Urinary bladder (tissue), 4 donors: ENCODE measurements around the gene SCRN3. TPM values are rescaled to one million over a fixed set of nuclear protein-coding genes. Genes with fewer than 3 reads are reported as not detected.
A peak's percentile ranks its signal among the peaks of the same experiment; 100 is the strongest.
"Not testable (repeated sequence)": the region's sequence is repeated elsewhere in the genome, so short reads cannot be mapped to it uniquely, and the experiment has no call there.

ENCODE experiments used
- DNase-seq: peaks from one replicate; pipeline ENCODE4 v3.0.0-alpha.2; 2015; ENCODE audit errors: extremely low spot score
- H3K27ac ChIP-seq: one replicate; pipeline ENCODE4 v1.5.1; 2013; ENCODE audit warnings: low read depth, mild to moderate bottlenecking, moderate library complexity
- H3K36me3 ChIP-seq: one replicate; pipeline ENCODE4 v1.6.1; 2013; ENCODE audit warnings: mild to moderate bottlenecking, moderate library complexity; ENCODE audit not compliant: insufficient read depth
- H3K4me1 ChIP-seq: one replicate; pipeline ENCODE4 v1.6.1; 2013; ENCODE audit warnings: mild to moderate bottlenecking, moderate library complexity; ENCODE audit not compliant: insufficient read depth
- H3K4me3 ChIP-seq: one replicate; pipeline ENCODE4 v1.5.1; 2013; ENCODE audit warnings: low read depth, low read length
- WGBS: extraction: QIAGEN DNeasy Blood & Tissue Kit; methylation state at CpG from one replicate; pipeline ENCODE4 v1.1.7; 2013; 5-methylcytosine and 5-hydroxymethylcytosine counted together
- polyA plus RNA-seq: library from polyadenylated mRNA; stranded (reverse); fragments of 200-250 nt; gene quantifications from one replicate; pipeline ENCODE4 v1.2.3, GENCODE V29; 2013
- total RNA-seq: library from RNA; depleted of rRNA; stranded (reverse); fragments of >200 nt; gene quantifications from one replicate; pipeline ENCODE4 v1.2.3, GENCODE V29; 2014
- donor health status: healthy with polysubstance abuse.
- donor health status: healthy.

The SCRN3 gene
- total and polyA plus RNA-seq, 2 donors = 20.8 to 46.8 TPM

- WGBS = 87% methylated on average over 3 of the region's 3 CpGs
- Histone ChIP-seq H3K27ac (no peak overlapping the region), H3K4me1 (no peaks in the 10 kb centered on the region), H3K36me3 (peaks cover 2% of the 10 kb centered on the region), H3K4me3 (no peak overlapping the region)
- DNase-seq = no peak
Observed at GRCh38 chr2:174385201-174385600, 10.3 kb upstream of the SCRN3 start.

GRCh38 chr2:174388706-174389105, 6.8 kb upstream of the SCRN3 start:
- H3K36me3 ChIP-seq, H3K27ac ChIP-seq, H3K4me1 ChIP-seq, DNase-seq, H3K4me3 ChIP-seq: not testable (repeated sequence)
- 96% methylated on average over 3 of the region's 3 CpGs for WGBS

DNA sequence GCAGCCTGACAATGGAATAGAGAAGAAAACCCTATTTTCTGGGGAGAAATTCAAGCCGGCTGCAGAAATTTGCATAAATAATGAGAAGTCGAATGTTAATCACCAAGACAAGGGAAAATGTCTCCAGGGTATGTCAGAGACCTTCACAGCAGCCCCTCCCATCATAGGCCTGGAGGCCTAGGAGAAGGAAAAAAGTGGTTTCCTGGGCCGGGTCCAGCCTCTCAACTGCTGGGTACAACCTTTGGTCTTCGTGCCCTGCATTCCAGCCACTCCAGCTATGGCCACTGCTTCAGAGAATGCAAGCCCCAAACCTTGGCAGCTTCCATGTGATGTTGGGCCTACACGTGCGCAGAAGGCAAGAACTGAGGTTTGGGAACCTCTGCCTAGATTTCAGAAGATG, 6.0 kb upstream of the SCRN3 start:
- H3K4me1 ChIP-seq = no peaks in the 10 kb centered on the region
- no peak for DNase-seq
- H3K36me3 ChIP-seq = peaks cover 4% of the 10 kb centered on the region
- whole genome bisulfite sequencing = 91% methylated on average over 6 of the region's 6 CpGs
- H3K4me3 ChIP-seq = no peak overlapping the region
- H3K27ac ChIP-seq = no peak overlapping the region

- not testable (repeated sequence) for DNase-seq, H3K36me3 ChIP-seq, H3K27ac ChIP-seq, H3K4me1 ChIP-seq, H3K4me3 ChIP-seq
- WGBS = 96% methylated on average over 3 of the region's 3 CpGs
Observed at GRCh38 chr2:174390303-174390702, 5.2 kb upstream of the SCRN3 start.

- Histone ChIP-seq H3K36me3 (peaks cover 2% of the 10 kb centered on the region), H3K27ac (no peak overlapping the region), H3K4me3 (no peak overlapping the region), H3K4me1 (no peaks in the 10 kb centered on the region)
- no peak for DNase-seq
Observed at GRCh38 chr2:174392706-174393105, 2.8 kb upstream of the SCRN3 start.

DNA sequence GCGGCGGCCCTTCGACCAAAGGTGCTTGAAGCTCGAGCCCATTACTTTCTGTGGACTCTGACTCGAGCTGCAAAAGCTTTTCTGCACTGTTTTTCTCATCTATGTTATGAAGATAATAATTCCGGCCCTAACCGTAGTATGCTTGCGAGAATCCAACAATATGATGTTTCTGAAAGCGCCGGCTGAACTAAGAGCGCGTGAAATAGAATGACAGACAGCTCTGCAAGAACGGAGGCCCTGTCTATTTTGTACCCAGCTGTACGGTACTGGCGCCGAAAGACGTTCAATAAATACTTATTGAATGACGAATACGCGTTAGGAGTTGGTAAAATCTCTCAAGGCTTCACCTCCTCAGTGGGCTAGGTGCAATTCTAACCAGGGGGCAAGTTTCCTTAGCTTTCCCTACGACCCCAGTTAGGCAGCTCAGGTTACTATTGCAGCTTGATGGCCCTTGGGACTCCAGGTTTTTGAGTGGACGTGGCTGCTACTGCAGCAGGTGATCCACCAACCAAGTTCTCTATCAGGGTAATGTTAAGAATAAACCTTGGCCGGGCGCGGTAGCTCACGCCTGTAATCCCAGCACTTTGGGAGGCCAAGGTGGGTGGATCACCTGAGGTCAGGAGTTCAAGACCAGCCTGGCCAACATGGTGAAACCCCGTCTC, 570 bp downstream of the SCRN3 start:
- peak; percentile 7 for DNase-seq
- Histone ChIP-seq H3K4me1 (no peaks in the 10 kb centered on the region), H3K27ac (peak overlapping the region; percentile 46), H3K4me3 (peak overlapping the region; percentile 62), H3K36me3 (peaks cover 2% of the 10 kb centered on the region)
- 13% methylated on average over 27 of the region's 27 CpGs for WGBS

DNA sequence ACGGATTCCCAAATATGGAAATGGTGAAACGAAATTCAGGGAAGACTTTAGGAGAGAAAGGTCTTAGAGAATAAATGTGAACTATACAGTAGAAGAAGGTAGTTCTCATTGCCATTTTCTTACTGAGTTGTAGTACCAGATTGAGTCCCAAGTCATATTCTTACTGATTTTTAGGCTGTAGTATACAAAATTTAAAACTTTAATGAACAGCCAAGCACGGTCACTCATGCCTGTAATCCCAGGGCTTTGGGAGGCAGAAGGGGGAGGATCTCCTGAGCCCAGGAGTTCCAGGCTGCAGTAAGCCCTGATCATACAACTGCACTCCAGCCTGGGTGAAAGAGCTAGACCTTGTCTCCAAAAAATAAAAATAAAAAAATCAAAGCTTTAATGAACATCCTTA, 2.2 kb downstream of the SCRN3 start:
- no peaks in the 10 kb centered on the region for H3K36me3 ChIP-seq
- H3K4me1 ChIP-seq = no peaks in the 10 kb centered on the region
- WGBS = 76% methylated on average over 3 of the region's 3 CpGs
- no peak for DNase-seq
- H3K4me3 ChIP-seq = no peak overlapping the region
- no peak overlapping the region for H3K27ac ChIP-seq

- Histone ChIP-seq H3K36me3 (no peaks in the 10 kb centered on the region), H3K4me1 (no peaks in the 10 kb centered on the region), H3K4me3 (no peak overlapping the region), H3K27ac (no peak overlapping the region)
- no peak for DNase-seq
- 82% methylated on average over 1 of the region's 1 CpG for WGBS
Observed at GRCh38 chr2:174399171-174399570, 3.6 kb downstream of the SCRN3 start.

DNA sequence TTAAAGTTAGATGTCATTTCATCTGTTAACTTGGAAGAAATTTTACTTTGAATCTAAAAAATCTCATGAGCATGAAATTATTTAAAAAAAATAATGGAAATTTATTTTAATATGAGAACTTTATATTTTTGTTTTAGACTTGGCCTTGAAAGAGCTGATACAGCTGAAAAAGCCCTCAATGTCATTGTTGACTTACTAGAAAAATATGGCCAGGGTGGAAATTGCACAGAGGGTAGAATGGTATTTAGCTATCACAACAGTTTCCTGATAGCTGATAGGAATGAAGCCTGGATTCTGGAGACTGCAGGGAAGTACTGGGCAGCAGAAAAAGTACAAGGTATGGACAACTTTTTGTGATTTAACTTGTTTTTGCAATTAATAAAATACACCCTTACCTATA, 5.3 kb downstream of the SCRN3 start:
- Histone ChIP-seq H3K4me3 (no peak overlapping the region), H3K36me3 (no peaks in the 10 kb centered on the region), H3K4me1 (no peaks in the 10 kb centered on the region), H3K27ac (no peak overlapping the region)
- DNase-seq = no peak

GRCh38 chr2:174403628-174404027, 8.1 kb downstream of the SCRN3 start:
- Histone ChIP-seq H3K4me1 (no peaks in the 10 kb centered on the region), H3K36me3 (no peaks in the 10 kb centered on the region), H3K27ac (no peak overlapping the region), H3K4me3 (no peak overlapping the region)
- DNase-seq = no peak

DNA sequence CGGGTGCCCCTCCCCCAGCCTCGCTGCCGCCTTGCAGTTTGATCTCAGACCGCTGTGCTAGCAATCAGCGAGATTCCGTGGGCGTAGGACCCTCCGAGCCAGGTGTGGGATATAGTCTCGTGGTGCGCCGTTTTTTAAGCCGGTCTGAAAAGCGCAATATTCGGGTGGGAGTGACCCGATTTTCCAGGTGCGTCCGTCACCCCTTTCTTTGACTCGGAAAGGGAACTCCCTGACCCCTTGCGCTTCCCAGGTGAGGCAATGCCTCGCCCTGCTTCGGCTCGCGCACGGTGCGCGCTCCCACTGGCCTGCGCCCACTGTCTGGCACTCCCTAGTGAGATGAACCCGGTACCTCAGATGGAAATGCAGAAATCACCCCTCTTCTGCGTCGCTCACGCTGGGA, 14.5 kb downstream of the SCRN3 start:
- H3K4me3 ChIP-seq, H3K4me1 ChIP-seq, H3K36me3 ChIP-seq, H3K27ac ChIP-seq, DNase-seq: not testable (repeated sequence)
- 79% methylated on average over 22 of the region's 31 CpGs for WGBS

DNA sequence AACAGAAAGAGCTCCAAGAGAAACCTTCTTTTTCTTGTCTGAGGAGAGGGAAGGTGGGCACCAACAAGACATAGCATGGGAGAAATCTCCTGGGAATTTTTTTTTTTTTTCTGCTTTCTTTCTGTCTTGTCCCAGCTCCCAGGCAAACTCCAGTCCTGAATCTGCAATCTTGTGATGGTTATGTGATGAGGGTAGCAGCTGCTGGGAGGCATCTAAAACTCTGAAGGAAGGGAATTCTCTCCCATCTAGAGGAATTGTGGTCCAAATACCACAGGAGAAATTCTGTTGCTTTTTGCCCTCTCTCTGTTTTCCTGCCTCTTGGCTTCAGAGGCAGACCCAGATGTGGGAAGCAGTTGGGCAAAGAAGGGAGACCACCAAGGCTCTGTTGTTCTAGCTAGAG, 16.7 kb downstream of the SCRN3 start:
- Histone ChIP-seq H3K4me3 (no peak overlapping the region), H3K27ac (no peak overlapping the region)
- DNase-seq = no peak

GRCh38 chr2:174428214-174428613, 32.7 kb downstream of the SCRN3 start:
- Histone ChIP-seq H3K36me3 (no peaks in the 10 kb centered on the region), H3K27ac (no peak overlapping the region), H3K4me3 (no peak overlapping the region), H3K4me1 (no peaks in the 10 kb centered on the region)
- 98% methylated on average over 1 of the region's 1 CpG for WGBS
- no peak for DNase-seq

More for the DNA sequence above, 16.7 kb downstream of the SCRN3 start:
- Histone ChIP-seq H3K36me3 (no peaks in the 10 kb centered on the region), H3K4me1 (no peaks in the 10 kb centered on the region)

GRCh38 chr2:174430066-174430465, 34.5 kb downstream of the SCRN3 start:
- no peaks in the 10 kb centered on the region for H3K4me1 ChIP-seq
- no peak overlapping the region for H3K4me3 ChIP-seq
- no peak for DNase-seq
- 95% methylated on average over 2 of the region's 2 CpGs for WGBS
- H3K27ac ChIP-seq = no peak overlapping the region
- no peaks in the 10 kb centered on the region for H3K36me3 ChIP-seq

GRCh38 chr2:174431902-174432301, 36.4 kb downstream of the SCRN3 start:
- Histone ChIP-seq H3K36me3 (no peaks in the 10 kb centered on the region), H3K4me1 (no peaks in the 10 kb centered on the region), H3K4me3 (no peak overlapping the region), H3K27ac (no peak overlapping the region)
- WGBS = 99% methylated on average over 1 of the region's 1 CpG
- no peak for DNase-seq
